ENCODE data around the gene DENND4B.
"Not testable (repeated sequence)": the region's sequence is repeated elsewhere in the genome, so short reads cannot be mapped to it uniquely, and the experiment has no call there.

Gene DENND4B, protein sequence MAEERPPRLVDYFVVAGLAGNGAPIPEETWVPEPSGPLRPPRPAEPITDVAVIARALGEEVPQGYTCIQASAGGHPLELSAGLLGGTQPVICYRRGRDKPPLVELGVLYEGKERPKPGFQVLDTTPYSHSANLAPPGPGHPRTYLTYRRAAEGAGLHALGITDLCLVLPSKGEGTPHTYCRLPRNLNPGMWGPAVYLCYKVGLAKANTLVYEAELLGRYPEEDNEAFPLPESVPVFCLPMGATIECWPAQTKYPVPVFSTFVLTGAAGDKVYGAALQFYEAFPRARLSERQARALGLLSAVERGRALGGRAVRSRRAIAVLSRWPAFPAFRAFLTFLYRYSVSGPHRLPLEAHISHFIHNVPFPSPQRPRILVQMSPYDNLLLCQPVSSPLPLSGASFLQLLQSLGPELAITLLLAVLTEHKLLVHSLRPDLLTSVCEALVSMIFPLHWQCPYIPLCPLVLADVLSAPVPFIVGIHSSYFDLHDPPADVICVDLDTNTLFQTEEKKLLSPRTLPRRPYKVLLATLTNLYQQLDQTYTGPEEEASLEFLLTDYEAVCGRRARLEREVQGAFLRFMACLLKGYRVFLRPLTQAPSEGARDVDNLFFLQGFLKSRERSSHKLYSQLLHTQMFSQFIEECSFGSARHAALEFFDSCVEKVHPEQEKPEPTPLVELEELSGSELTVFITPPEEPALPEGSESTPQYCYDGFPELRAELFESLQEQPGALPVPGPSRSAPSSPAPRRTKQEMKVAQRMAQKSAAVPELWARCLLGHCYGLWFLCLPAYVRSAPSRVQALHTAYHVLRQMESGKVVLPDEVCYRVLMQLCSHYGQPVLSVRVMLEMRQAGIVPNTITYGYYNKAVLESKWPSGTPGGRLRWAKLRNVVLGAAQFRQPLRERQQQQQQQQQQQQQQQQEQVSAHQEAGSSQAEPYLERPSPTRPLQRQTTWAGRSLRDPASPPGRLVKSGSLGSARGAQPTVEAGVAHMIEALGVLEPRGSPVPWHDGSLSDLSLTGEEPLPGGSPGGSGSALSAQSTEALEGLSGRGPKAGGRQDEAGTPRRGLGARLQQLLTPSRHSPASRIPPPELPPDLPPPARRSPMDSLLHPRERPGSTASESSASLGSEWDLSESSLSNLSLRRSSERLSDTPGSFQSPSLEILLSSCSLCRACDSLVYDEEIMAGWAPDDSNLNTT (N-terminal part only)

DNA sequence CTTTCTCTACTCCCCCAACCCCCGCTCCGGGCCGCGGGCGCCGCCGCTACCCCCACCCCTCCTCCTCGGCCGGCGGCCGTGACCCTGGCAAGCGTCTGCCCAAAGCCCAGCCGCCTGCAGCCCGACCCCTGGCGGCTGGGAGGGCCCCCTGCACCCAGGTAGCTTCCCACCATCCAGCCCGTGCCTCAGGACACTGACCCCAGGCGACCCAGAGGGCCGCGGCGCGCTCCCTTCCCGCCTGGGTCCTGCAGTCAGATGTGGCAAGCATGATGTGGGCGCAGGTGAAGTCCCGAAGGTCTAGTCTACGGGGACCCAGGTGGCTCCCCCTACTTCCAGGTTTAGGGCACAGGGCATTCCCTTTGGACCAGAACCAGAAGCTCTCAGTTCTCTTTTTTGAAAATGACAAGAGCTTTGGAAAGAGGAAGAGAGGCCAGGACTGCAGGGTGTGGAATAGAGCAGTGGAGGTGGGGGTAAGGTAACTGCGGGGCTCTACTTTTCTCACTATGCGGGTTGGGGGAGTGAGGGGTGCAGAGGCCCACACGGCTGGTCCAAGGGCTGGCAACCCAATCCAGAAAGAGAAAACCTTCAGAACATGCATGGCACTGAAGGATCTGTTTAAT lies at the start of gene DENND4B:
Gene DENND4B (minus strand): TSS at position 97 of the 620 bp plus-strand sequence. CDS start 2,344 bp downstream, outside the sequence.
- DNase-seq: peak; percentile 80

GRCh38 chr1:153995640-153996039 lies 49.1 kb upstream of the DENND4B start:
- DNase-seq: no peak

- no peak for DNase-seq
Measured at GRCh38 chr1:153995202-153995601, 48.7 kb upstream of the DENND4B start.

- DNase-seq: no peak
Measured at GRCh38 chr1:153991806-153992205, 45.3 kb upstream of the DENND4B start.

DNA sequence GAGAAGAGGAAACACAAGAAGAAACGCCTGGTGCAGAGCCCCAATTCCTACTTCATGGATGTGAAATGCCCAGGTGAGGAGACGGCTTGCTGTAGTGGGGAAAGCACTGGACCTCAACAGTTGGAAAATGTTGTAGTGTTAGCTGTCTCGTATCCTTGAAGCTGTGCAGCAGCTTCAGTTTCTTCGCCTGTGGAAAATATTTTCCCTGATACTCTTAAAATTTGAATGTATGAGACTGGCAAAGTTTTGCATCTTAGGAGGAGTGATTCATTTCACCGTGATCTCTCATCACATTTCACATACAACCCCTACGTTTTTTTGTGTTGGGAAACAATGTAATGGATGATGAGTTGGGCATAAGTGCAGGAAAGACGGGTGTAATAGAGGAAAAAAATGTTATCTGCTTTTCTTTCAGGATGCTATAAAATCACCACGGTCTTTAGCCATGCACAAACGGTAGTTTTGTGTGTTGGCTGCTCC lies 44.7 kb upstream of the DENND4B start:
- no peak for DNase-seq

GRCh38 chr1:153990468-153991150 lies 44.1 kb upstream of the DENND4B start, which contains the start of gene RPS27:
RPS27 (plus strand) TSS chr1:153990762; CDS start chr1:153990797, 35 bp downstream.
- DNase-seq: peak; percentile 98

DNA sequence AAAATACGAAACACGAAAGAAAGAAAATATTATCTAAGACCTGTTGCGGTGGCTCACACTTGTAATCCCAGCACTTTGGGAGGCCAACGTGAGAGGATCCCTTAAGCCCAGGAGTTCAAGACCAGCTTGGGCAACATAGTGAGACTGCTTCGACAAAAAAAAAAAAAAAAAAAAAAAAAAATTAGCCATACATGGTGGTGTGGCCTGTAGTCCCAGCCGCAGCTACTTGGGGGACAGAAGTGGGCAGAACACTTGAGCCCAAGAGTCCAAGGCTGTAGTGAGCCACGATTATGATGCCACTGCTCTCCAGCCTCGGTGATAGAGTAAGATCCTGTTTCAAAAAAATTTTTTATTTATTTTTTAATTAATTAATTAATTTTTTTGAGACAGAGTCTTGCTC lies 41.1 kb upstream of the DENND4B start:
- peak; percentile 26 for DNase-seq

GRCh38 chr1:153985941-153986761 lies 39.6 kb upstream of the DENND4B start, which contains the start of gene RAB13:
RAB13 (minus strand) TSS chr1:153986339; CDS start chr1:153986236, 103 bp downstream.
- peak; percentile 82 for DNase-seq

GRCh38 chr1:153985341-153985912 lies 38.9 kb upstream of the DENND4B start:
- peak; percentile 14 for DNase-seq

DNA sequence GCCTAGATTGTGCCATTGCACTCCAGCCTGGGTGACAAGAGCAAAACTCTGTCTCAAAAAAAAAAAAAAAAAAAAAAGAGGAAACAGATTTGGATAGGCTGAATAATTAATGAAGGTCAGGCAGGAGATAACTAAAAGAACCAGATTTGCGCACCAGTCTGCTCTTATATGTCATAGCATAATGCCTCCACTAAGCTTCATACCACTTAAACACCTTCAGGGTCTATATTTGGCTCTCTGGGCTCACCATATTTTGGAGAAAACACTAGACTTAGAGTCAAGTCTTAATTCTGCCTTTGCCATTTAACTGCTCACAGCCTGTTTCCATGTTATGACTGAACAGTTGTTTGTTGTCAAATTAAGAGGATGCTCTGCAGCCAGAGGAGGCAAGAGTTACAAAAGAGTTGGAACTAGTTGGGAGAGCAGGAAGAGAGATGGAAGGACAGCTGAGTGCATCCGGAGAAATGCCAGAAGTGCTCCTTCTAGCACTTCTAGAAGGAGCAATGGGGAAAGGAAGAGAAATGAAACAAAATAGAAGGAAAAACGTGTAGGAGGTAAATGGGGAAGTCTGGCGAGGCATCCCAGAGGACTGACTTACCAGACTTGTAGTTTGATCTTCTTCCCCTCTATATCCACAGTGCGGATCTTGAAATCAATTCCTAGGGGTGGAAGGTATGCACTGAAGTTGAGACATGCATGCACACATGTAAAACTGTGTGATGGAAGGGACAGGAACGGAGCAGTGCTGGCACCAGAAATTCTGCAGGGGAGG lies 37.8 kb upstream of the DENND4B start:
- no peak for DNase-seq

DNA sequence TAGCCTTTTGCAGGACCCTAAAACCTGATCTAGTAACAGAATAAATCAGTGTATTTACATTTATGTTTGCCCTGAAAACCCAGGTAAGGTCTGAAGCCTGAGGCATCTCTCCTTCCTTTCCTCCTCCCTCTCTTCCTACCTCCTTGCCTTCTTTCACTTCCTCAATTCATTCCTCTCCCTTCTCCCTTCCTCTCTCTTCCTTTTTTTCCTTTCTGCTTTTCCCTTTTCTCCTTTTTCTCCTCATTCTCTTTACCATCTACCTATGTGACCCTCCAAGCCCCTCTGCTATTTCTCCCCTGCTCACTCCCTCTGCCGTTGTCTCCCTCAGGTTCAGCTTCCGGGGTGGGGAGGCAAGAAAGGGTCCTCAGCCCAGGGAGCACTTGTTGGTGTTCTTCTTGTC lies 35.2 kb upstream of the DENND4B start:
- not testable (repeated sequence) for DNase-seq

GRCh38 chr1:153979091-153979490 lies 32.6 kb upstream of the DENND4B start:
- not testable (repeated sequence) for DNase-seq

DNA sequence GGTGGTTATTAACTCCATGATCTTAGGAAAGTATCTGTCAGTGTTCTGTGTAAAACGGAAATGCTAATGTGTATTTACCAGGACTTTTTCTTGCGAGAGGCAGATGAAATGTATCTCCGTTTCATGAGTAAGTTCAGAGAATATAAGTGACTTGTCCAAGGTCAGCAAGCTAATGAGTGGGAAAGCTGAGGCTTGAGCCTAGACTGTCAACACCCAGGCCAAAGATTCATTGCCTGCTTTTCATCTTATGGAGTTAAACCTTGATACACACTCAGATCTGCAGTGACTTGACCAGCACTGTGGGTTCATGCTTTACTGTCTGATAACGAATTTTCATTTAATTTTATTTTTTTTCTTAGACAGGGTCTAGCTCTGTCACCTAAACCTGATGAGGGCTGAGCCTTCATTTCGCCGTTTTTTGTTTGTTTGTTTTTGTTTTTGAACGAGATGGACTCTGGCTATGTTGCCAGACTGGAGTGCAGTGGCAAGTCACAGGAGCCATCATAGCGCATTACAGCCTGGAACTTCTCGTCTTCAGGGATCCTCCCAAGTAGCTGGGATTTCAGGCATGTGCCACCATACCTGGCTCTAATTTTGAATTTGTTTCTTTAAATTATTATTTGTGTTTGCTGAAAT lies 31.9 kb upstream of the DENND4B start:
- no peak for DNase-seq

DNA sequence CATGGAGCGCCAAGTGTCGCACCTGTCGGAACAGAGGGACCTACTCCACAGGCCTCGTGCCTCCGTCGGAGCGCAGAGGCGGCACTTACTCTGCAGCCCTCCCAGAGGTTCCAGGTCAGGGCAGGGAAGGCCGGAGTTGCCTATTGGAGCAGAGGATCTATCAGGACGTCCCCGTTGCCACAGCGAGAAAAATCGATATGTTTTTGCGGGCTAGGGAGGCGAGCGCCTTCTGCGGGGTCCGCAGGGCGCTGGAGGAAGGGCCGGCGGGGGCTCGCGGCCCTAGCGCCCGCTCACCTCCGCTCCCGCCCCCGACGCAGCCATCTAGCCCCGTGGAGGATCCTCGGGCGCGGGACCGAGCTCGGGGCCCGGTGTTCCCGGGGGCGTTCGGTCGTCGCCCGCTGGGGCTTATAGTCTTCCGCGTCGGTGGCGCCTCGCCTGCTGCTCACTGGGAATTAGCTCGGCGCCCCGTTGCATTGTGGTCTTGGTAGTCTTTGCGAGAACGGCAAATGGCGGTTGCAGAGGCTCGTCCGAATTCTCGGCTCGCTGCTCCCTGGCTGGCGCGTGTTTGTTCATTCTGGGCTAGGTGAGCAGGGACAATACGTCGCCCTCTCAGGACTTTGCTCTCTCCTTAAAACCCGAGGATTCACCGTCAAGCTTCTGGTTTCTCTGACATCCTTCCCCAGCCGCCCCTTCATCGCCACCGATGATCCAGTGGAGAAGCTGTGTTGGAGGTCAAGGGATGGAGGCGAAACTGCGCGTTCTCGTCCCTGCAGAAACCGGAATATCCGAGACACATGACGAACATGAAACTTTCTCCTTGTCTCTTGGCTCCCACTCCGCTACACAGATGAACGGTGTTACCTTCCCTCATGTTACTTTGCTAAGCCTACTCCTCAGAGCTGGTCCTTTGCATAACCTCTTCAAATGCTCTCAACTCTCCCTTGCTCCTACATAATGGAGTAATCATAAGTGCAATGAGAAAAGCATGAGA lies 31.0 kb upstream of the DENND4B start, which contains the start of gene JTB:
Gene JTB (minus strand): TSS at position 425 of the 991 bp plus-strand sequence. CDS start 422 bp downstream, at position 3.
- peak; percentile 90 for DNase-seq

- DNase-seq: no peak
Measured at GRCh38 chr1:153976819-153977249, 30.3 kb upstream of the DENND4B start.

GRCh38 chr1:153973525-153973924 lies 27.0 kb upstream of the DENND4B start:
- DNase-seq: no peak

DNA sequence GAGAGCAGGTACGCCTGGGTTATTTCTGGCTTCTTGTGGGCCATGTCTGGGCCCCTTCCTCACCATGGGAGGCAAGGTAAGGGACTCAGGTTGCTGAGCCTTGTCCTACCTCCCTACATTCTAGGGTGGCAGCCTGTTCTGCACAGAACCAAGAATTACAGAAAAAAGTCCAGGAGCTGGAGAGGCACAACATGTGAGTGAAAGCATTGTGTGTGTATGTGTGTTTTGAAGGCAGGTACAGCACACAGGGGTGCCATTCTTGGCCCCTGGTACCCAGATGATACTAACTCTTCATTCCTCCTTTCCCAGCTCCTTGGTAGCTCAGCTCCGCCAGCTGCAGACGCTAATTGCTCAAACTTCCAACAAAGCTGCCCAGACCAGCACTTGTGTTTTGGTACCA lies 26.6 kb upstream of the DENND4B start:
- no peak for DNase-seq

Data from NCI-H146 (cell line).